HG03520 (cell line): ENCODE results near the gene MDP1.

Experiments
- ATAC-seq: cut with Tn5 transposase; IDR thresholded peaks from one replicate; pipeline ENCODE4 v1.9.1; 2021; ENCODE audit warnings: mild to moderate bottlenecking, moderate library complexity; ENCODE audit not compliant: unreplicated experiment

The MDP1 gene

DNA sequence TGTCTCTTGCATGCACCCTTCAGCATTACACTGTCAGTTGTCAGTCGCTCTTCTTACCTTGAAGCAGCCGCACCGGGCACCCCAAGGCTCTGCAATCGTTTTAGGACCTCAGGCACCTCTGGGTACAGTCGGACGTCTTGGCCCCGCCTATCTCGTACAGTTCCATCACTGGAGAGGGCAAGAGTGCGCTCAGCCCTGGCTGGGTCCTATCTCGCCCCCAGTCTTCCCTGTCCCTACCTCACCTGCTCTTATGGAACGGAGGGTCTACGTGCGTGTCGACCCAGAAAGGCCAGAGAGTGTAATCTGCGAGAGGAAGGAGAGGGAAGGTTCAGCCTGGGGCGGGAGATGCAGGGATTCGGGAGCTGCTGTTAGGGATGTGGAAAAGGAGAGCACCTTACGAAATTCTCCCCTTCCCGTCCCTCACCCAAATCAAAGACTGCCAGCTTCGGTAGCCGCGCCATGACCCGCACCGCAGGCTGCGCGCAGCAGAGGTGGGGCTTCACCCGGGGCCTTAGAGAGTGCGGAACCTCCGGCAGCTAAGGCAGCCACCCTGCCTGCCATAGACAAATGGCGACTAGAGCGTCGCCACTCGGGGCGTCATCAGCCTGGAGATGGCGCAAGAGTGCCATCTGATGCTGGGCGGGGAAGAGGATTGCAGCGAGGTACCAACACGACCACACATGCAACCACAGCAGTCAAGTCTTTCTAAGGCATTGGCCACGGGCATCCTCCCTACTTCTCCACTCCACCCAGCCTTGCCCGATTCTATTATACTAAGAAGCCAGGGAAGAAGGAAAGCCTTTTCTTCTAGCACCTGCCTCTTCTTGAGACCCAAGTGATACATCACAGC, at the start of gene MDP1:
Gene MDP1 (minus strand): TSS at position 572 of the 850 bp plus-strand sequence. CDS start 111 bp downstream, at position 461.
- peak; percentile 52 for ATAC-seq

DNA sequence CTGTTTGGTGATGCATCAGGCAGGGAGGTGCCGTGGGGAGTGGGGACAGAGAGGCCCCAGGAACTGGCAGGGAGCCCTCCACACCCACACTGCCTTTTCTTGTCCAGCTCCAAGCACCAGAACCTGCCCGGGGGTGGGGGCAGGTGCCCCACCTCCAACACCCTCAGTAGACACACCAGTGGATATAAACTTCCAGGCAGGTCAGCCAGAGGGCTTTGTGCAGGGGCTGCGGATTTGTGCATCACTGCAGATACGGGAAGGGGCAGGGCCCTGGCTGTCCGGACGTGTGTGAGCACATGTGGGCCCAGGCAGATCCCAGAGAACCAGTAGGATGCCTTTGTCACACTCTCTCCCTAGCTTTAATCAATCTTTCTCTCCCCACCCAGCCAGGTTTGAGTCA, 48.4 kb upstream of the MDP1 start:
- ATAC-seq = no peak

DNA sequence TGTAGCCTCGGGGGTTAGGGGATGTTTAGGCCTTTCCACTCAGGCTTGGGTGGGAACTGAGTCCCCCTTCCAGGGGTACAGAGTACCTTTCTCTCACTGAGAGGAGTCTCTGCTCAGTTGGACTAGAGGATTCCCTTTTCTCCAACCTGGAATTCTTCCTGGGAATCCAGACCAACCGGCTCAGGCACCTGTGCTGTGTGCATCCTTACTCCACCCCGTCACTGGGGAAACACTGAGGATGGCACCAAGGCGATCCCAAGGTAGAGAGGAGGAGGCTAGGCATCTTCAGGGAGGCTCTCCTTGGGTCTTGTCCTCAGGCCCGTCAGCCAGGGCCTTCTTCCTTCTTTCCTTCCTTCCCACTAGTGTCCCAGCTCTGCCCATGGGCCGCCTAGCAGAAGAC, 48.0 kb upstream of the MDP1 start:
- no peak for ATAC-seq

DNA sequence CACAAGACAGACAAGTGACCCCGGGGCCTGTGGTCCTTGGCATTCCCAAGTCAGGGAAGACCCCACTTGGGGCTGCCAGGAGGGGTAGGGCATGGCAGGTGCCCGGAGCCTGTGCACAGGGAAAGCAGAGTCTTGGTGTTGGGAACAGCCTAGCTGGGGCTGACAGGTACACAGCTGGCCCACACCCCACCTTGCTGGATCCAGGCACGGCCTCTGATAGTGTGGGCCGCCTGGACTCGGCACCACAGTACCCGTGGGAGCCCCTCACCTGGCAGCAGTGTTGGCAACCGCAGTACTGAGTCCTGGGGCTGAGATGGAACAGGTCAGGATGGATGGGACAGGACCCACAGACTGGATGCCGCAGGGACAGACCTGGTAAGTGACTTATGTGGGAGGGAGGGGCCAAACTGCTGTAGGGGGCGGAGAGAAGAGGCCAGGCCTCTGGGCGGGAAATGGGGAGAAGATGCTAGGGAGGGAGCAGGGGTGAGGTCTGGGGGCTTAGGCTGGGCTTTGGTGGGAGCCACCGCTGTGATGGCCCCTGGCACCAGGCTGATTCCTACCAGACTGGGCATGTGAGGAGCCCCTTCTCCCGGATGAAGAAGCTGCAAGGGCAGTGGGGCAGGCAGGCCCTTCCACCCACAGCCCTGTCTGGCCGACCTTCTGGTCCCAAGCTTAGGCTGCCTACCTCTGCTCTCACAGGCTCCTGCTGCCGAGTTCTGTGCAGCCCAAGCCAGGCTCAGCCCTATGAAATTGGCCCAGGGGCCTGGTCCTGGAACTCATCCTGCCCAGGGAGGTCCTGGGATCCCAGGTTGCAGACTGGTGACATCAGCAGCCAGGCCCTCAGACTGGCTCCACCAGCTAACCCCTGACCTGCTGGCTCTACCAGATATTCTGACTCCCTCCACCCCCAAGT, 47.2 kb upstream of the MDP1 start, which contains the start of gene TGM1:
Gene TGM1 (minus strand): TSS at position 357 of the 913 bp plus-strand sequence. CDS start 825 bp downstream, outside the sequence.
- no peak for ATAC-seq

DNA sequence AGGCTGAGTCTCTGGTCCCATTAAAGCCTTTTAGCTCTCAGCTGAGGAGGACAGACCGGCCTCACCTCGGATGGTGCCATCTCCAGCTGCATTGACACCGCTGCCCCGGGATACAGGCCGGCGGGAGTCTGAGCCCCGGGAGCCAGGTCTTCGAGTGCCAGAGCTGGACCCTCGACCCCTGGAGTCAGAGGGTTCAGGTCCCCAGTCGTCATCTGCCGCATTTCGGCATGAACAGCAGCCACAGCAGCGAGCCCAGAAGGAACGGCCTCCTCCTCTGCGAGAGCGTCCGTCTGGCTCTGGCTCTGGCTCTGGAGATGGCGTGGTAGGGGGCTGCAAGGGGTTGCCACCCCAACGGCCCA, 46.1 kb upstream of the MDP1 start:
- ATAC-seq = no peak

DNA sequence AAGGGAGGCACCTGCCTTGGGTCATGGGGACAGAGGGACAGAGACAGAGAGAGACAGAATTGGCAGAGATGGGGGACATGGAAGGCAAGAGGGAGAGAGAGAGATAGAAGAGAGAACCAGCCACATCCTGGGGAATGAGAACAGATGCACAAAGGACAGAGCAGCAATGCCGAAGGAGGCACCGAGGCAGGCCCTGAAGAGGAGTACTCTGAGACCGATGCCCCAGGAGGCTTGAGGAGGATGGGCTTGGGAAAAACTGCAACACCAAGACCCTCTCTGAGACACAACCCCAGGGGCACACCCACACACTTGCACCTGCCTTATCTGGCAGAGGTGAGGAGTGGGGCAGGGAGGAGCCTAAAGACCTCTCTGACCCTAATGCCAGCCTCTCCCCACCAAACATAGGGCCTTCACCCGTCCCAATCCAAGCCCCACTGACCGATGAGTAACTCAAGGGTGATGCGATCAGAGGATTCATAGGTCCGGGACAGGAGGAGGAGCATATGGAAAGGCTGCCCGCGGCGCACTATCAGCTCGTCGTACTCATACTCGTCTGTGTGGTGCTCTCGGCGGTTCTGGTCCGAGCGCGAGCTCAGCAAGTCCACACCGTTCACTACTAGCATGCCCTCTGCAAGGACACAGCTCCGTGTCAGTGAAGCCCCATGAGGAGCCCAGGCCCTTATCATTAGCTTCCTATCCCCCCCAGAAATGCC, 45.5 kb upstream of the MDP1 start:
- ATAC-seq = no peak

DNA sequence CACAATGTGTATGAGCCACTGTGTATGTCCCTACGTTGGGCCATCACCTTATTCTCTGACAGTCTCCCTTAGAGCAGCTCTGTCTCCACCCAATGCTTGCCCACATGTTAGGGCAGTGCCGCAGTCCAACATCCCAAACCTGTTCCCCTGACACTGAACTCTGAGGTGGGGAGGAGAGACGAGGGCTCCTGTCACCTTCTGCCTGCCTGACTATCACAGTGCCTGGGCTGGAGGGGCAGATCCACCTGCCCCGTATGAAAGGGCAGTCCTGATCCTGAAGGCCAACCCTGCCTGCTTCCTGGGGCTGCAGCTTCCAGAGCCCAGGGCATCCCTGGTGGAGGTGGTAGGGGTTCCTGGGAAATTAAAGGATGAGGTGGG, 44.9 kb upstream of the MDP1 start:
- ATAC-seq = no peak

DNA sequence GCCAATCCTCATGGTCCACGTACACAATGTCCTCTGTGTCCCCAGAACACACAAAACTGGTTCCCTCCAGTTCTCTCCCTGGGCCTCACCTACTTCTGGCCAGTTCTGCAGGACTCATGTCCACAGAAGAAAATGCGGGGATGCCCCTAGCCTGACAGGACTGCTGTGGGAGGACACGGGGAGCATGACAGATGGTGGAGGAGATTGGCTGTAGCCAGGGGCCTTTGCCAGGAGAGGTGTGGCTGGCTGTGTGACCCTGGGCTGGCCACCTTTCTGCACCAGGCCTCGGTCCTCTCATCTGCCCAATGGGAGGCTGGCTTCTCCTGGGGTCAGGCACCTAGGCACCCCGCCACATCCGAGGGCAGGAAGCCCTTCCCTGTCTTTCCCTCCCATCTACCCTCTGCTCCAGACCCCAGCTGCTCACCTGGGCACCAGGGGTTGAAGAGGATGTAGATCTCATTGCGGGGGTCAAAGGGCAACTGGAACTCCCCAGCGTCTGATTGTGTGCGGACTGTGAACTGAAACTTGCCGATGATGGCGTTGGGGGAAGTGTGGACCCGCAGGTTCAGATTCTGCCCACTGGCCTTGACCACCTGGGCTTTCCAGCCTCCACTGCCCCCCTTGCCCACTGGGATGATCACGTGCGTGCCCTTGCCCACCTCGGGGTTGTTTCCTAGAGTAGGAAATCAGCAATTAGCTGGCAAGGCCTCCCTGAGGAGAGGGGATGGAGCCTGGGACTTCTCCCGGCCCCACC, 44.3 kb upstream of the MDP1 start:
- ATAC-seq = no peak

DNA sequence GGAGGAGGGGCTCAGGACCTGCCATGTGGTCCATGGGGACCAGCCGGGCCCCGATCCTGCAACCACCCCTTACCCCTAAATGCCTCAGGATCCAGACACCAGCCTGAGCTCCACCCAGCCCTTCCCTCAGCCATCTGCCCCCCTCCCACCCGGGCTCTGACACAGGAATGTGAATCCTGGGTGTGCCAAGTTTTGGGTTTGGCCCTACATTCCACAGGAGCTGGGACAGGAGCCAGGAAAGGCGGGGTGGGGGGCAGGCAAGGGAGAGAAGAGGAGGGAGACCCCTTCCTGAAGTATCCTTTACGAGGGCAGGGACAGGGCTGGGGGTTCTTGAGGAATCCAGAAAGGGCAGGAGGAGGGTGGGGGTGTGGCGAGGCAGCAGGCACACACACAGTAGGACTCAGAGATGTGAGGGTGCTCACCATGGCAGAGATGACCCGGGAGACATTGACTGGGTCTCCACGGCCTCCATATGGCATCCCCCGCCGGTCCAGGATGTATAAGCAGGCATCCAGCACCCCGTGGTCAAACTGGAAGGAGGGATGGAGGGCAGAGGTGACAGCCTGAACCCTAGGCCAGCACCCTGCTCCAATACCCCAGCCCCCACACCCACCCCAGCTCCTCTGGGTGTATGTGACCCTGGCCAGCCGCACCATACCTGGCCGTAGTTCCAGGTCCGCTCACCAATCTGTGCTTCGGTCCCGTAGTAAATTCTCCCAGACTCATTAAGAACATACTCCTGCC, 43.6 kb upstream of the MDP1 start:
- ATAC-seq = no peak

DNA sequence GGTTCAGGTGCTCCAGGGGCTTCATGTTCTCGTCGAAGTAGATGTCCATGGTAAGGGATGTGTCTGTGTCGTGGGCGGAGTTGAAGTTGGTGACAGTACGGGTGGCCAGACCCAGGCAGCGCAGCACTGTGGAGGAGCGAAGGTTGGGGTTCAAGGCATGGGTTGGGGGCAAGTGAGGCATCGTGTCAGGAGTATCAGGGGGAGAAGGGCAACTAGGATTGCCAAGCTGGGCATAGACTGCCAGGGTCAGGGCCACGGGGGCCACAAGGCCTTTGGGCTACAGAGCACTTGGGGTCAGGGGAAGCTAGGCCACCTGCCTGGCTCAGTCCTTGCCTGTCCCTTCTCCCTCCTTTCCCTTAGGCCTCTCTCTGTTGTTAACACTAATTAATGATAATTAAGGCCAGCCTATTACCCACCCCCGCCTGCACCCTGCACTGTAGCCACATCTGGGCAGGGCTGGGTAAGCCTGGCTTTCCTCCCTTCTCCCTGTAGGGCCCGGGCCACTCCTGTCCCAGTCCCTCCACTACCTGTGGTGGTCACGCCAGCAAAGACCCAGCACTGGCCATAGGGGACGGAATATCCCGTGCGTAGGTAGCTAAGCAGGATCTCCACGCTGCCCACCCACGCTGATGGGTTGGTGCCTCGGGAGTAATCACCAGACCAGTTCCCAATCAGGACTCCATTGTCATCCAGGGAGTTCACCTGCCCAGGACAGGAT, 42.8 kb upstream of the MDP1 start:
- ATAC-seq = no peak

DNA sequence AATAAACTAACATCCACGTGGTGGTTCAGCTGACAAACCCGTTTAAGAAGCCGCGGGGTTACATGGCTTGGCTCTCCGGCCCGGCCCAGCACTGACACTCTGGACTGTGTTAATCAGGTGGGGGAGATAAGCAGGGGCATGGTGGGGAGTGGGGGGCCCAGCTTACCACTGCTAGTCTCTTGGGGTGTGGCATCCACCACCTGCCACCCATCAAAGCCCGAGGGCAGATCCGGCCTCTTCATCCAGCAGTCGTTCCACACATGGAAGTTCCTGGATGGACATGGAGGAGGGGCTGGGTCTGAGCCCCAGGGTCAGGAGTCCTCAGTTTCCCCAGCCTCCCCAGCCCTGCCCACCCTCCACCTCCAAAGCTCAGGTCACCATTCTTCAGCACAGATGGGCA, 42.3 kb upstream of the MDP1 start:
- ATAC-seq = no peak

DNA sequence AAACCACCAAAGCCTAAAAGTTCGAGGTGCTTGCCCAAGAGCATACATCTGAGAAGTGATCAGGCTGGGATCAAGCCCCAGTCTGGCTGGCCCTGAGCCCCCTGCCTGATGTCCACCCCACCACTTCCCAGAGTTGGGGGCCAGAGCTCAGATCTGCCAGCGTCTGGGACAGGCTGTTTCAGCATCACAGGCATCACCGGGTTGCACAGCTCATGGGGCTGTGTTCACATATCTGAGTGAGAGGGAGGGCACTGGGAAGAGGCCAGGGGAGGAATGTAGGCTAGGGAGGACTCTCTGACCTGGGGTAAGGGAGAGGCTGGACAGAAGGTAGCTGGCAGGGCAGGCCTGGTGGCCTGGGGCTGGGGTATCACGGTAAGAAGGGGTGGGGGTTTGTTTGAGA, 41.1 kb upstream of the MDP1 start:
- ATAC-seq = no peak

DNA sequence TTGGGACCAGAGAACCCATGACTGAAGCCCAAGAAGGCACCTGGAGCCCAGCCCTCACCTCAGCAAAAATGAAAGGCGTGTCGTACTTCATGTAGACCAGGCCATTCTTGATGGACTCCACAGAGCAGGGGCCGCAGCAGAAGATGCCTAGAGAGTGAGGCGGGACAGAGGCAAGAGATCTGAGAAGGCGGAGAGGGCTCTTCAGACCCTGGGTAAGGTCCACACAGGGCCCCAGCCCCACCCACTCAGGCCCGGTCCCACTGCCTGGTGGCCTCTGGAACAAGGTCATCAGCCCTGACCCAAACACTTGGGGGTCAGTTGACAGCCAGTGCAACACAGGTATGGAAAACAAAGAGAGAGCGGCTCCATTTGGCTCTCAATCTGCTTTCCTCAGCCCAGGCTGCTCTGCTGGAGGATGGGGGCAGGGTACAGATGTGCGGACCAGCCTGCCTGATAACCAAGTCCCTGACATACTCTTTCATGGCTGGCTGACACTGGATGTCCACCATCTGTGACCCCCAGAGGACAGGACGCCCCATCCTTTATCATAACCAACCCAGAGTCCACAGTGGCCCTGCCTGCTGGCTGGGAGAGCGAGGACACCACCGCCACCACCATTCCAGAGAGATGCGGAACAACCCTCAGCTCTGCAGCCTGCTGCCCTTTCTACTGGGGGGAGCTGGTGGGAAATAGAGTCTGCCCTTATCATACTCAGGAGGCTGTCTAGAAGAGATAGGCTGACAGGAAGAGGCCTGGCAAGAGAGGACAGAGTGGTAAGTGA, 40.3 kb upstream of the MDP1 start:
- ATAC-seq = no peak

DNA sequence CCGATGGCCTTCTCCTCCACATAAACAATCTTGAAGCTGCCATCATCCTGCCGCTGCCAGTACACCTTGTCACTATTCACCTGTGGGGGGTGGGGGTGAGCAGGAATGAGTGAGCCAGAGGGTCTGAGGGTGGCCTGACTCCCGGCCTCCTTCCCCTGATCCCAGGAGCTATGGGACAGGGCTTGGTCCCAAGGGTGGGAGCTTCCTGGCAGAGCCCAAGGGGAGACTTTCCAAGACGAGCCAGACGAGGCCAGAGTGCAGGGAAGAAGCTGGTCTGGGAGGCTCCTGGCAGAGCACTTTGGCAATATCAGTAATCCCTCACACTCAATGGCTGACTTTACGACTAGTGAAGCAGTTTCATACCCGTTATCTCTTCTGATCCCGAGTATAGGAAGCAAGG, 39.6 kb upstream of the MDP1 start:
- no peak for ATAC-seq

DNA sequence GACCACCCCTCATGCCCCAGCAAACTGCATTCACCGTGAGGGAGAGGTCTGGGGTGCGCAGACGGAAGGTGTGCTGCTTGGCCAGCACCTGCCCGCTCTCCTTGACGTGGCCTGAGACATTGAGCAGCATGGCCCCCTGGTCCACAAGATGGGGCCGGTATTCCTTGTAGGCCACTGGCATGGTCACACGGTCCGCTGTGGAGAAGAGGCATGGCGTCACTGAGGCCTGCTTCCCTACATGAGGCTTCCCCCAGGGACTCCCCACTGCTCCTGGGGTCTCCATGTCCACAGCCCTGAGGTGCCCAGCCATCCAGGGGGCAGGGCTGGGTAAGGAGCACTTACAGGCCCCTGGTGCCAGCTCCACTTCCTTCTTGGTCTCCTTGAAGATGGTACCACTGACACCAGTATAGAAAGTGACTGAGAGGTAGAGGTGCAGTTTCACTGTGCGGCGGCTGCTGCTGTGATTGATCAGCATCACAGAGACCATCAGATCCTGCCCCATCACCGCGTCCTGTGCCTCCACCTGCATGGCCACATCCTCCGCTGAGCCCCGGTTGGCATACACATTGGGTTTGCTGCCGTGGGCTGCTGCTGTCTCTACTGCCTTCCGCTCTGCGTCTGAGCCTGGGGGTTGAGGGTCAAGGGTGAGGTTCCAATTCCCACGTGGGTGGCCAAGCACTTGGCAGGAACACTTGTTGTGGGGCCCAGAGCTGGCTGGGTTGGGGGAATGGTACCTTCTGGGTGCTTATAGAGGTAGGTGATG, 38.9 kb upstream of the MDP1 start:
- ATAC-seq = no peak

DNA sequence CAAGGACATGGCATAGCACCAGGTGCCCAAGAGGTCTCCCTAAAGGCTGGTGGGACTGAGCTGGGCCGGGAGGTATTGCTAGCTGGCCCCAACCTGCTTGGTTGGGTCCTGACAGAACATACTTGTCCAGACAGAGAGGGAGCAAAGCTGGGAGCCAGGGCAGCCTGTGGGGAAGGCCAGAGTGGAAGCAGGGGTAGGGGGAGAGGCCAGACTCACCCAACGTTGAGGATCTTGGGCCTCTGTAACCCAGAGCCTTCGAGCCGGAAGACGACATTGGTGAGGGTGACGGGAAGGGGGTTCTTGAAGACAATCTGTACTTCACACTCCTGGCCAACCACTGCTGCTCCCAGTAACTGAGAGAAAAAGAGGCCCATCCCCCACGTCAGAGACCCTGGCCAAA, 38.1 kb upstream of the MDP1 start:
- no peak for ATAC-seq

DNA sequence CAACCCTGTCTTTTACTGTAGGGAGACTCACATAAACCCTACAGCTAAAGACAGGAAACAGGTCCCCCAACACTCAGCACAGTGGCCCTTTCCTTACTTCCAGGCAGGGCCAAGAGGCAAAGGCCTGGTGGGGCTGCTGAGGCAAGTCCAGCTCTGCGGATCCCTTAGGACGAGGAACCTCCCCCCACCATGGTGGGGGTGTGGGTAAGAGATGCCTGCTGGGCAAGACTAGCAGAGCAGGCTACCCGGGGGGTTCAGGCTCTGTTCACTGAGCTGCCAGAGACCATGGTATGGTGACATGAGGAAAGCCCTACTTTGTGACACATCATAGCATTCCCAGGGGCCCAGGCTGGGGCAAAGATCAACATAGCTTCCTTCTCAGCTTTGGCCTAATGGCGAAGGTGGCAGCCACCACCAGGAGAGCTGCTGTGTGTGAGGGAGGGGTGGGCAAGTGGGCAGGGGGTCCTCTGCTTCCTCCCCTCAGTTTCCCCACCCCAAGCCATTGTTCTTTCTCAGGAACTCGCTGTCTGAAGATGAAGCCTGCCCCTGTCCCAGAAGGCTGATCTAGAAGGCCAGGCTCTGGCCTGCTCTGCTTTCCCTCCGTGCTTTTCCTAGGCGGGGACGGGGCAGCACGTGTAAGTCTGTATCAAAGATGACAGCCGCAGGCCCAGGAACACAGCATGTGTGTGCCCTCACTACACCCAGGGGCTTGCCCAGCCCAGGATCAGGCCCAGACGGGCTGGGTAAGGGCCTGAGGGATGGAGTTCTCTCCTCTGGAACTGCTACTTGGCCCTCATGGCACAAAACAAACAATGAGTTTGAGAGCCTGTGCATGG, 36.6 kb upstream of the MDP1 start:
- ATAC-seq = no peak
